PFSK-1 (cell line): Measurements from ENCODE around the gene NIPA2.

ENCODE experiments used
- FOXP2 ChIP-seq: optimal IDR thresholded peaks from 2 replicates; pipeline ENCODE3; 2011; ENCODE audit warnings: borderline replicate concordance, control low read depth, inconsistent platforms; ENCODE audit not compliant: insufficient read depth; ENCODE audit errors: extremely low read length, extremely low read depth
- POLR2AphosphoS5 ChIP-seq: IDR thresholded peaks from 2 replicates; pipeline ENCODE4 v1.6.1; 2012; ENCODE audit warnings: low read depth, mild to moderate bottlenecking, control low read depth, low read length, moderate library complexity
- REST ChIP-seq, 2 experiments: IDR thresholded peaks; 2 replicates each; pipeline versions ENCODE4 v1.6.1 to v1.8.0; 2011 to 2012; ENCODE audit warnings: low read depth in 2 of 2, low read length in 2 of 2, control low read depth in 1 of 2, inconsistent platforms in 1 of 2, mild to moderate bottlenecking in 1 of 2, moderate library complexity in 1 of 2; ENCODE audit not compliant: insufficient read depth in 1 of 2
- SIN3A ChIP-seq: IDR thresholded peaks from 2 replicates; pipeline ENCODE4 v1.6.1; 2012; ENCODE audit warnings: mild to moderate bottlenecking, low read length, moderate library complexity, borderline replicate concordance; ENCODE audit not compliant: insufficient read depth
- TAF1 ChIP-seq: IDR thresholded peaks from 2 replicates; pipeline ENCODE4 v1.6.1; 2012; ENCODE audit warnings: low read length, control low read depth, borderline replicate concordance; ENCODE audit not compliant: insufficient read depth

Gene NIPA2

GRCh38 chr15:22884344-22884743 lies 45.9 kb downstream of the NIPA2 start:
- TF ChIP-seq REST (IDR thresholded peaks at IDR 0.05; ENCODE audit: insufficient read depth in 1 of 2, low read depth in 2 of 2, low read length in 2 of 2) = no peak
- no peak for TF ChIP-seq SIN3A
- no peak for TF ChIP-seq FOXP2
- no peak for TF ChIP-seq TAF1
- no peak for TF ChIP-seq POLR2AphosphoS5

- TF ChIP-seq SIN3A = no peak
- no peak for TF ChIP-seq REST (IDR thresholded peaks at IDR 0.05; ENCODE audit: insufficient read depth in 1 of 2, low read depth in 2 of 2, low read length in 2 of 2)
- no peak for TF ChIP-seq TAF1
- no peak for TF ChIP-seq FOXP2
- no peak for TF ChIP-seq POLR2AphosphoS5
These were observed 46.7 kb downstream of the NIPA2 start for GRCh38 chr15:22885120-22885519.

- peak; percentile 75 for TF ChIP-seq FOXP2
- no peak for TF ChIP-seq SIN3A
These were observed 48.9 kb downstream of the NIPA2 start for GRCh38 chr15:22887157-22887951.

DNA sequence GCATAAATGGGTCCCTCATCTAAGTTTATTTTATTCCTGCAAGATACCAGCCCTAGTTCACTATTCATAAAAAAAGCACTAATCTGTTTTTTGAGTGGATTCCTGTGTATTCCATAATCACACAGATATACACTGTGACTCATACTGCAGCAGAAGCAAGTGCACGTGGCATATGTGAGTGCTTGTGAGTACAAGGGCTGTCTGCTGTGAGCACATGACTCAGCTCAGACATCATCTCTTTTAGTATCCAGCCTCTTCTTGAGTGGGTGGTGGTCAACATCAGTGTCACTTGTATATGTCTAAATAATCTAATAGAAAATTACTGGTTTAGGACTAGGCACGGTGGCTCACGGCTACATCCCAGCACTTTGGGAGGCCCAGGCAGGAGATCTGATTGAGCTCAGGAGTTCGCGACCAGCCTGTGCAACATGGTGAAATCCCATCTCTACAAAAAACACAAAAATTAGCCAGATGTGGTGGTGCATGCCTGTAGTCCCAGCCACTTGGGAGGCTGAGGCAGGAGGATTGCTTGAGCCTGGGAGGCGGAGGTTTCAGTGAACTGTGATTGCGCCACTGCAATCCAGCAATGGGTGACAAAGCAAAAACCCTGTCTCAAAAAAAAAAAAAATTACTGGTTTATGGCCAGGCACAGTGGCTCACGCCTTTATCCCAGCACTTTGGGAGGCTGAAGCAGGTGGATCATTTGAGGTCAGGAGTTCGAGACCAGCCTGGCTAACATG lies 49.8 kb downstream of the NIPA2 start:
- TF ChIP-seq SIN3A = peak; percentile 30; the same call in 1 of the 2 replicates
- TF ChIP-seq REST (IDR thresholded peaks at IDR 0.05; ENCODE audit: insufficient read depth in 1 of 2, low read depth in 2 of 2, low read length in 2 of 2) = no peak

DNA sequence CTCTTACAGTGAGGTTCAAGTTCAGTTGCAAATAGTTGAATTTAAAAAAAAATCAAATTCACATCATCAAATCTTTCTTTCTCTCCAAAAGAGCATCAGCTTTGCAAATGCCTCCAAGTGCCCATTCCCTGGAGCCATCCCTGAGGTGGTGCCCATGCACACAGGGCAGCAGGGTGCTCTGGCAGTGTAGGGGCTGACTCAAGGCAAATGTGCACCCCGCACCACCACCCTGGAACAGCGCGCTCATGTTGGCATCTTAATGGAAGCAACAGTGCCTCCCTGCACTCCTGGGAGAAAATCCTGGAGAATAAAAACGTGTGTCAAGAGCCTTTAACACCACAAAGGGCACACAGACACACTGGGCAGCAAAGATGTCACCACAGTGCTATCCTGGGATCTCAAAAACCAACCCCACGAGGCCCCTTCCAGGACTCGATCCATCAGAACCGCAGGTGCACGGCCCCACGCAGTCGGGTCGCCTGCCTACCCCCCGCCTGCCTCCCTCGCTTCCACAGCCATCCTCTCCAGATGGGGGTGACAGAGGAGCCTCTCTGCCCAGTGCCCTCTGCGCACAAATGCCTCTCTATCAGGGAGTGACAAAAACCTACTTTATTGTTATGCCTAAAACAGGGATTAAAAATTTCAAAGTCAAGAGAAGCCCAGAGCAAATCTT lies 50.8 kb downstream of the NIPA2 start:
- TF ChIP-seq FOXP2 (no peak), SIN3A (no peak), POLR2AphosphoS5 (no peak), TAF1 (no peak), REST (IDR thresholded peaks at IDR 0.05; ENCODE audit: insufficient read depth in 1 of 2, low read depth in 2 of 2, low read length in 2 of 2) (no peak)
